ENCODE data around the gene NUBP2.

The NUBP2 gene

DNA sequence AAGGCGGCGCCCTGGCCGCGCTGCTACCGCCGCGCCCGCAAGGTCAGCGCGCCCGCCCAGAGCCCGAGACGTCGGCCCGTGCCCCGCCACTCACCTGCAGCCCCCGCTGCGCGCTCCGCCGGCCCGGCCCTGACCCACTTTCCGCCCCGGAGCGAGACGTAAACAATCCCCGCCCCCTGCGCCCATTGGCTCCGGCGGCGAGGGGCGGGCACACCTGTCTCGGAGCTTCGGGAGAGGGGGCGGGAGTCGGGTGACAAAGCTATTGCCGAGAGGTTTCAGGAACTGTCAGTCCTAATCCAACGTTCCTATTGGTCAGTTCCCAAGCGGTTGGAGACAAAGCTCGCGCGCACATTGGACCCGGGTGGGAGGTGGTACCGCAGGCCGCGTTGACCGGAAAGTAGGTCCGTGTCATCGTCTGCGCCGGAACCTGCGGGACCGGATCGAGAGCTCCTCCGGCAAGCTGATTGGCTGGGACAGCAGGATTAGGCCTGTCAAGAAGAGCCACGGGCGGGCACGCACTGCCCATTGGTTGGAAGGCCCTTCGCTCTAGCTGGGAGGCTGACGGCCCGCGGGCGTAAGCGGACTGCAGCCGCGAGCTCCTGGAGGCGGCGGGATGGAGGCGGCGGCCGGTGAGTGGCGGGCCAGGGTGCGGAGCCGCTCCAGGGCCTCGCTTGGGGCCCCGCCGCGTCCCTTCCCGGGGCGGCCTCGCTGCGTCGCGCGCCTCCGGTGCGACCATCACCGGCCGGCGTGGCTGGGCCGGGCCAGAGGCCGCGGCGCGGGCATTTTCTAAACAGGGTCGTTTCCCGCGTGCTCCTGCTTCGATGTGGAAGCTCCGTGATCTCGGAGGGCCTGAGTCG is at the start of gene NUBP2, which contains the start of gene SPSB3:
Gene NUBP2, plus strand, starts transcription at position 553 of the 857 bp plus-strand sequence. Its CDS starts 61 bp downstream, at position 614.
Gene SPSB3, minus strand, starts transcription at position 164 of the 857 bp plus-strand sequence. CDS start 1,088 bp downstream, outside the sequence.
- DNase-seq, result peak; percentile 90

DNA sequence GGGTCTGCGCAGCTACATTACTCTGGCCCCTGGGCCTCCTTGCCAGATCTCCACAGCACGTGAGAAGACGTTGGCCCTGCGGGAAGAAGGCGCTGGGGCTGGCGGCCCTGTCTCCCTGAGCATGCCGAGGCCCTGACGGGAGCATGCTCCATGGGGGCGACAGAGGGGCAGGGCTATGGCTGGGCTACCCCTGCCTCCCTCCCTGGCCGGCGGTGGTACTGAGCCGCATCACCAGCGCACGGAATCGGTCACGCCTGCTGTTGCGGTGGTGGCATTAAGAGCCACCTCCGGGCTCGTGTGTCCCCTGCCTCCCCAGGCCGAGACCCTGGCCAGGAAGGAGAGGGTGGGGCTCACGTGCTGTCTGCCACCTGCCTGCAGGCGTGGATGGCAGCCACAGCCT is 48.6 kb upstream of the NUBP2 start:
- no peak for DNase-seq

- no peak for DNase-seq
Measured at GRCh38 chr16:1734816-1735215, 47.9 kb upstream of the NUBP2 start.

DNA sequence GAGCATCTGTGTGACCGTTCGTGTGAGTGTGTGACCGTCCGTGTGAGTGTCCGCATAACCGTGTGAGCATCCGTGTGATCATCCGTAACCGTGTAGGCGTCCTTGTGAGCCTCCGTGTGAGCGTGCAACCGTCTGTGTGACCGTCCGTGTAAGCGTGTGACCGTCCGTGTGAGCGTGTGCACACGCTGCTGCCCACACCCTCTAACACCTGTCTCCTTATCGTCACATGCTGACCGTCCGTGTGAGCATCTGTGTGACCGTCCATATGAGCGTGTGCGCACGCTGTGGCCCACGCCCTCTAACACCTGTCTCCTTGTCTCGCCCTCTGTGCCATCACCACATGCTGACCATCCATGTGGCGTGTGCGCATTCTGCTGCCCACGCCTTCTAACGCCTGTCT is 42.5 kb upstream of the NUBP2 start:
- no peak for DNase-seq

DNA sequence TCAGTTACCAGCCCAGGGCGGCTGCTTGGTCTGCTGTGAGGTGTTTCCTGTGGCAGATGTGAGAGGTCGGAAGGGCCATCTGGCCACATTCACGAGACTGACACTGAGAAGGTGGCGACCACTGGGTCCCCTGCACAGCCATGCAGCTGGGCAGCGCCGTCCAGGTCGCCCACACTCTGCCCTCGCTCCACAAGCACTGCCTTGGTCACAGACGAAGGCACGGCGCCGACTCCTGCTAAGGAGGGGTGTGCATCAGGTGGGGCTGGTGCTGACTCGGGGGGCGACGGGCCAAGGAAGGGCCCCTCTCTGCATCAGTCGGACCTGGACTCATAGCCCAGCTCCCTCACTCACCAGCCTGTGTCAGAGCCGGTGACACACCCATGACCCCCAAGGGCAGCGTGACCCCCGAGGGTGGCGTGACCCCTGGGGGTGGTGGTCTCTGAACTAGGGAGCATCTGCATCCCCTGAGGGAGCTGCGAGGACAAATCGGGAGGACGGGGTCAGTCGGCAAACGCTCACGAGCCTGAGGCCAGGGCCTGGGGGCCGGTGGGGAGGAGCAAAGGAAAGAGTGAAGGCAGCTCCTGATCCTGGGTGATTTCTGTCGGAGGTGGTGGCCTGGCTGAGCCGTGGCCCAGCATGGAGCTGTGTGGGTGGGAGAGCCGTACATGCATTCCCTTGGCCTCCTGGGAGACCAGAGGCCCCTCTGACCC is 41.8 kb upstream of the NUBP2 start:
- DNase-seq, result no peak

GRCh38 chr16:1741553-1742165 is 41.1 kb upstream of the NUBP2 start:
- no peak for DNase-seq

DNA sequence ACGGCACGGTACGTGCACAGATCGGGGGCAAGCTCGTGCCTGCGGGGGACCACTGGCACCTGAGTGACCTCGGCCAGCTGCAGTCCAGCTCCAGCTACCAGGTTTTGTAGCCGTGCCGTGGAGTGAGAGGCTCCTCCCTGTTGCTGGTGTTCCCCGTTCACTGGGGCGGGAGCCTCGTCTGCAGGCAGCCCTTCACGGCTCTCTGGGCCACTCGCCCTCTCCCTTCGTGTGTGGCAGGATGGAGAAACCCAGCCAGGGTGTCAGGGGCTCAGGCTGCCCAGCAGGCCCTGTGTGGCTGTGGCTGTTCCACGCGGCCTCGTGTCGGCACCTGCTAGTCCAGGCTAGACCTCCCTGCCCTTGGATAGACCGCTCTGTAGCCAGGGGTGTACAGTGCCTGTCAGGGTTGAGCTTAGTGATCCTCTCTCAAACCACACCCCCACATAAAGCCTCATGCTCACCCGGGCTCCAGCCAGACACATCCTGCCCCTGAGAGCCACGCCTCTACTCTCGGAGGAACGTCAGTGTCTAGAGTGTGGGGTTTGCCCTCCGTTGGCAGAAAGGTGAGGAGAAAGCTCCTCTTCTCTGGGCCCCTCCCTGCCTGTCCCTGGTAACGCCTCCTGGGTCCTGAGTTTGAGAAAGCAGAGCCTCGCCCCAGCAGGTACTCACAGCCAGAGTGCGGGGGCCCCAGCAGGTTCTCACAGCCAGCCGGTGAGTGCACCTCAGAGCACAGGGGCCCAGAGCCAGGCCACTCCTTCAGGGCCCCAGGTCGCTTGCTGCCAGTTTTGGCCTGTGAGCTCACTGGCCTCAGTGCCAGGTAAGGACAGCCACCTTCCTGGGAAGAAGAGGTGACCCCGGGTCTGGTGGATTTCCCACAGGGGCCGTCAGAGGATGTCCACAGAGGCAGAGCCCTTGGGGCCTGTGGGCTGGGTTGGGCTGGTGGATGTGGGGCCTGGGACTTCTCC is 39.1 kb upstream of the NUBP2 start:
- DNase-seq, result no peak

GRCh38 chr16:1744338-1744840 is 38.4 kb upstream of the NUBP2 start:
- DNase-seq, result no peak

DNA sequence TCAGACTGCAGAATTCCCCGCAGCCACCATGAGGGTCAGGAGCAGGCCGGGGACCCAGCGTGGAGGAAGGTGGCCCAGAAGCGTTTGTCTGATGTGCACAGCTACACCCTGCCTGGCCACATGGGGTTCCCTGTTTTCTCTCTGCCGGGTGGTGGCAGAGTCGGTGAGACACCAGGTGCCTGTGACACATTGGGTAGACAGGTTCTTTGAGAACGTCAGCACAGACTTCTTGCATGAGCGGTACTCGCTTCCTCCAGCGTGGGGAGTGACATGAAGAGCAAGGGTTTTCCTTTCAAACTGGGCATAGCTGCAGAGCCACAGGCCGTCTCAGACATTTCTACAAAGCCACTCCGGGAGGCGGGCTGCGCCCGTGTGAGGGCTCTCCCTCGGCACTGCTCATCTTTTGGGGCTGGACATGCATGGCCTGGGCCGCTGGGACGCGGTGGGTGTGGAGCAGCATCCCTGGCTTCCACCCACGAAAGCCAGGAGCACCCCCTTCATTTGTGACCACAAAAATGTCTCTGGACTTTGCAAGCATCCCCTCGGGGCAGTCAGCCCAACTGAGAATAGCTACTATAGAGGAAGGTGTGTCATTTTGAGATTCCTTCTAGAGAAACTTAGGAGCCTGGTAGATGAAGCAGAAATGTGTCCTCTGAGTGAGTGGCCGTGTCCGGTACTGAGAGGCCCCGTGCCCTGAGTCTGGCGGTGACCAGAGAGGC is 37.4 kb upstream of the NUBP2 start:
- DNase-seq, result no peak

GRCh38 chr16:1745900-1746692 is 36.7 kb upstream of the NUBP2 start:
- no peak for DNase-seq

DNA sequence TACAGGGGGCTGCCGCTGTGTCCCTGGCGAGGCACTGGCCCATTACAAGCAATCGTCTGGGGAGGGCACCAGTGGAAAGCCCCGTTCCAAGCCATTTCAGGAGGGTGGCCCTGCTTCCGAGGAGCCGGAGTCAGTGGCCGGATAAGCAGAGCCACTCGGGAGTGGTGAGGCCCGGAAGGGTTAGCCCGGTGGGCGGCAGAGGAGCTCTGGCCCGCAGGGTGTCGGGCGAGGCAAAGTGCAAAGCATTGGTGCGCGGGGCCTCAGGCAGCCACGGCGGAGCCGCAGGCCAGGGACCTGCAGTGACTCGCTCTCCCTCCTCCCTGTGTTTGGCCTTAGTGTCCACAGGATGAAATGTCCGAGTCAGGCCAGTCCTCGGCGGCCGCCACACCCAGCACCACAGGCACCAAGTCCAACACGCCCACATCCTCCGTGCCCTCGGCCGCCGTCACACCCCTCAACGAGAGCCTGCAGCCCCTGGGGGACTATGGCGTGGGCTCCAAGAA is 36.0 kb upstream of the NUBP2 start:
- DNase-seq, result no peak

DNA sequence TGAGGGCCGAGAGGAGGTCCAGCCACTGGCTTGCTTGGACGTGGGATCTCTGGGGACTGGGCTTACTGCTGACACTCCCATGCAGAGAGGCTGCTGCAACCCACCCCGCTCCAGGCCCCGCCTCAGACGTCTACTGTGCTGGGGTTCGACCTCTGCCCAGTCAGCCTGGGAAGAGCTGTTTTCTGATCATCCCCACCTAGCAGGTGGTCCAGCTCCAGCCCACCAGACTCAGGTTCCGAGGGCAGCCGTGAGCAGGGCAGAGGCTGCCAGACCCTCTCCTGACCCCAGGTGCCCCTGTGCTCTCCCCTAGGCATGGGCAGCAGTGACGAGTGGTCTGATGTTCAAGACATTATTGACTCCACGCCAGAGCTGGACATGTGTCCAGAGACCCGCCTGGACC is 34.8 kb upstream of the NUBP2 start:
- no peak for DNase-seq

- DNase-seq, result no peak
Measured at GRCh38 chr16:1749152-1750117, 33.3 kb upstream of the NUBP2 start.

DNA sequence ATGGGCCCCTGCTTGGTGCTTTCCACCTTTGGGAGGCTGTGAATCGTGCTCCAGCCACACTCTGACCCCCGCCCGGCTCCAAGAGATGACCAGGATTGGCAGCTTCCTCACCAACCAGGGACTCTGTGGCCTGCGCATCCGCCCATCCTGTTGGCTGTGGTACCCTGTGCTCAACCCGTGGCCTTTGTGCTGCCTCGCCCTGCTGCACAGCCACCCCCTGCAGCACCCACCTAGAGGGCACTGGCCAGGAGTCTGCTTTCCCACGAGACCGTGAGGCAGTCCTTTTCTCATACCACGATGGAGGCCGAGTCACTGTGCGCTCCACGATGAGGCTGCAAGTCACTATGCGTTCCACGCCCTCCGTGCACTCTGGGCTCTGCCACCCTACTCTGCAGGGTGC is 30.8 kb upstream of the NUBP2 start:
- no peak for DNase-seq

- no peak for DNase-seq
Measured at GRCh38 chr16:1752853-1753252, 29.9 kb upstream of the NUBP2 start.

GRCh38 chr16:1754204-1754603 is 28.6 kb upstream of the NUBP2 start:
- DNase-seq, result no peak

GRCh38 chr16:1757714-1758461 is 24.9 kb upstream of the NUBP2 start:
- DNase-seq, result no peak

- no peak for DNase-seq
Measured at GRCh38 chr16:1758923-1759322, 23.8 kb upstream of the NUBP2 start.

Data from NCI-H1048 (cell line).